COLO668 (cell line): ENCODE measurements around the gene ANKS1B.

Experiments used
- DNase-seq: peaks from one replicate; lab custom pipeline; 2025; ENCODE audit not compliant: unreplicated experiment; lab: John Stamatoyannopoulos, UW

The ANKS1B gene

GRCh38 chr12:99027461-99027860 lies 957.3 kb downstream of the ANKS1B start:
- DNase-seq = no peak

- DNase-seq = no peak
These were observed 957.7 kb downstream of the ANKS1B start for GRCh38 chr12:99027055-99027393.

GRCh38 chr12:99026332-99027054 lies 958.2 kb downstream of the ANKS1B start:
- DNase-seq = no peak

GRCh38 chr12:99024870-99025269 lies 959.9 kb downstream of the ANKS1B start:
- DNase-seq = no peak

- DNase-seq = no peak
These were observed 960.5 kb downstream of the ANKS1B start for GRCh38 chr12:99024191-99024590.

GRCh38 chr12:99020871-99021270 lies 963.9 kb downstream of the ANKS1B start:
- DNase-seq = no peak

GRCh38 chr12:99019798-99020197 lies 964.9 kb downstream of the ANKS1B start:
- no peak for DNase-seq

- DNase-seq = no peak
These were observed 966.8 kb downstream of the ANKS1B start for GRCh38 chr12:99017971-99018370.

- DNase-seq = no peak
These were observed 975.0 kb downstream of the ANKS1B start for GRCh38 chr12:99009654-99010296.

GRCh38 chr12:99005601-99006000 lies 979.1 kb downstream of the ANKS1B start:
- no peak for DNase-seq

GRCh38 chr12:99004799-99005466 lies 979.8 kb downstream of the ANKS1B start:
- no peak for DNase-seq

GRCh38 chr12:99002731-99003130 lies 982.0 kb downstream of the ANKS1B start:
- DNase-seq = no peak

GRCh38 chr12:99002156-99002555 lies 982.6 kb downstream of the ANKS1B start:
- no peak for DNase-seq

GRCh38 chr12:98999559-98999958 lies 985.2 kb downstream of the ANKS1B start:
- DNase-seq = no peak

- no peak for DNase-seq
These were observed 985.9 kb downstream of the ANKS1B start for GRCh38 chr12:98998697-98999299.

GRCh38 chr12:98997899-98998298 lies 986.8 kb downstream of the ANKS1B start:
- no peak for DNase-seq

- DNase-seq = no peak
These were observed 994.1 kb downstream of the ANKS1B start for GRCh38 chr12:98990648-98991047.

GRCh38 chr12:98985156-98985555 lies 999.6 kb downstream of the ANKS1B start:
- no peak for DNase-seq

GRCh38 chr12:98983647-98984046 lies 1001.1 kb downstream of the ANKS1B start:
- no peak for DNase-seq

- DNase-seq = no peak
These were observed 1004.2 kb downstream of the ANKS1B start for GRCh38 chr12:98980508-98980907.

- no peak for DNase-seq
These were observed 1007.5 kb downstream of the ANKS1B start for GRCh38 chr12:98977186-98977585.
